ENCODE measurements around the gene RILPL2.

GRCh38 chr12:123421314-123421713 is 15.2 kb downstream of the RILPL2 start:
- no peak for TF ChIP-seq CTCF (IDR thresholded peaks at IDR 0.05; ENCODE audit: insufficient read depth, low read depth, low read length)
- TF ChIP-seq EZH2 (IDR thresholded peaks at IDR 0.05; ENCODE audit: insufficient read depth, low read length): no peak

Data from astrocyte (in vitro differentiated cells and primary cell).